Colon (tissue), 2 donors: ENCODE data around the gene DOCK3.
"Not testable (repeated sequence)": the region's sequence is repeated elsewhere in the genome, so short reads cannot be mapped to it uniquely, and the experiment has no call there.

Source experiments
- FAIRE-seq: peaks from 2 replicates; lab custom pipeline; 2012; peaks lifted over from hg19 to GRCh38; lab: Jason Lieb, UNC
- donor health status: control.
- donor health status: control.

Gene DOCK3

DNA sequence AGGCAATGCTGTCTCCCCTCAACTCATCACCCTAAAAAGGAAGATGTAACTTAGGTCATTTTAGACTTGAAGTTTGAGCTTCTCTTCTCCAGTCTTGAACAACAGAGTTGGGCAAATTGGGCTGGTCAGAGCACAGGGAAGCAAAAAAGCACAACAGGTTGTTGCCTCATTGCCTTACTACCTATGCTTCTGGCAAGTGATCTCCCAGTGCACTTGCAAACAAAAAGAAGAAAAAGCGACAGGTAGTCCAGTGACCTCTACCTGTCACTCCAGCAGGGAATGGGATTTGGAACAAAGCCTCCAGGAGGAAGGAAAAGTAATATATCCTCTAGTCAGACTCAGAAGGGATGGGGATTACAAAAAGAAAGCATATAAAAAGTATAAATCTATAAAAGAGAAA, 550.1 kb downstream of the DOCK3 start:
- FAIRE-seq: no peak

DNA sequence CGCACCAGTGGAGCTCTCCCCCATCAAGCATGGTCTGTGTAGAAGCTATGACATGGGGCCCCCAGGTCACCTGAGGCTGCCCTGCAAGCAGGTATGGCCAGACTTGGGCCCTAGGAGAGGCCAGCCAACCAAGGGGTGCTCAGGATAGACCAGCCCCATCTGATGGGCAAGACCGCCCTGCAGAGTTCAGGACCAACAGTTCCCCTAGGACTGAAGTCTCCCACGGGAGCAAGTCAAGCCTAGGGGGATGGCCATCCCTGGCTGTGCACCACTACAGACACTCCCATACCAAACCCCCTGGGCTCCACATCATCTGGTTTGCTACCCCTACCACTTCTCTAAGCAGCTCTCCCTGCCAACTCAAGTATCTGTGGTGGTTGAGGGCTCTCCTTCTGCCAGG, 568.2 kb downstream of the DOCK3 start:
- FAIRE-seq: no peak

DNA sequence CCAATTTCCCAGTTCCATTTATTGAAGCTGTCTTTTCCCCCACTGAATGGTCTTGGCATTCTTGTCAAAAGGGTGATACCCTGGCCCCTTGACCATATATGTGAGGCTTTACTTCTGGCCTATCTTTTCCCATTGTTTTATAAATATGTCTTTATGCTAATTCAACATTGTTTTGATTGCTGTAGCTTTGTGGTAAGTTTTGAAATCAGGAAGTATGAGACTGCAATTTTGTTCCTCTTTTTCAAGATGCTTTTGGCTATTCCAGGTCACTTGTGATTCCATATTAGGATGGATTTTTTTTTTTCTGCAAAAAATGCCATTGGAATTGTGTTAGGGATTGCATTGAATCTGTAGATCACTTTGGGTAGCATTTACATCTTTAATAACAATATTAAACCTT, 569.2 kb downstream of the DOCK3 start:
- FAIRE-seq: no peak

DNA sequence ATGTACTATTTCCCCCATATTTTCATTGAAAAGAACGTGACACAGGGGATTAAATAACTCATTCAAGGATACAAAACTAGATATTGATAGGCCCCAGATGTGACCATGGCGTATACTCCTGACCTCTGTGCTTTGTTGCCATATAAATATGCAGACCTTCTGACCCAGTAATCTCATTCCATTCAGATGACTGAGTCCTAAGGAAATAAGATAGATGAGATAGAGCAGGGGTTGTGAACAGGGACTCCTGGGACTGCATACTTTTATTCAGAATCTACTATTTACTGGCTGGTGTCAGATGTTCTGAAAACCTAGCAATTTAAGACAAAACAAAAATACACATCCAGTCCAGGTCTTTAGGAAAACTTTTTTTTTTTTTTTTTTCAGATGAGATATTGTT, 571.1 kb downstream of the DOCK3 start:
- no peak for FAIRE-seq

DNA sequence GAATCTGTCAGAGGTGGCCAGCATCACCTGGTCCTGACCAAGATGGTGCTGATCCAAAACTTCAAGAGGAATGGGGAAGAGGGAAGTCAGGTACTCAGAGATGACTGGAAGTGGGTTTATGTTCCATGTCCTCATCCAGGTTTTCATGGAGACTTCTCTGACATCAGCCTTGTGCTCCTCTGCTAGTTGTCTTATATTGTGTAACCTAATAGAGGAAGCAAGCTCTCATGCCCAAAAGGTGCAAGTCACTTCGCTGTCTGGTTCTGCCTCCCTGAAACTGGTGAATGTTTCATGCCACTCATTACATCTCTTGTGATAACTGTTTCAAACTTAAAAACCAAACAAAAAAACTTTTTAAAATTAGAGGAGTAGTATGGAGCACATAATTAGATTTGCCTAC, 583.1 kb downstream of the DOCK3 start:
- no peak for FAIRE-seq

DNA sequence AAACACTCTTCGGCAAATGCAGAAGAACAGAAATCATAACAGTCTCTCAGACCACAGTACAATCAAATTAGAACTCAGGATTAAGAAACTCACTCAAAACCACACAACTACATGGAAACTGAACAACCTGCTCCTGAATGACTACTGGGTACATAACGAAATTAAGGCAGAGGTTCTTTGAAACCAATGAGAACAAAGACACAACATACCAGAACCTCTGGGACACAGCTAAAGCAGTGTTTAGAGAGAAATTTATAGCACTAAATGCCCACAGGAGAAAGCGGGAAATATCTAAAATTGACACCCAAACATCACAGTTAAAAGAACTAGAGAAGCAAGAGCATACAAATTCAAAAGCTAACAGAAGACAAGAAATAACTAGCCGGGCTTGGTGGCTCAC, 589.4 kb downstream of the DOCK3 start:
- FAIRE-seq: not testable (repeated sequence)

DNA sequence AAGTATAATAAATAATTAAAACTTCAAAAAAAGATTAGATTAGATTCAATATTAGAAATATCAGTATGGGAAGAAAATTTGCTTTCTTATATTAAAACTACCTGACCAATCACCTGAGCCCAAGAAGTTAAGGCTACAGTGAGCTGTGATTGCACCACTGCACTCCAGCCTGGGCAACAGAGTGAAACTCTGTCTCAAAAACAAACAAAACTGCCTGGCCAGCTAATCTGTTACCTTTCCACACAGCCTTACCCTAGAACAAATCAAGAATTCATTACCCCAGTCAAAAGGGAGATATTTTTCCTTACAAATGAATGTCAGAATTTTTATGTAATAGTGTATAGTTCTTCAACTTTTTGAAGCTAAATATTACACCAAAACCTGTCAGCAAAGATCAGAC, 593.4 kb downstream of the DOCK3 start:
- no peak for FAIRE-seq

DNA sequence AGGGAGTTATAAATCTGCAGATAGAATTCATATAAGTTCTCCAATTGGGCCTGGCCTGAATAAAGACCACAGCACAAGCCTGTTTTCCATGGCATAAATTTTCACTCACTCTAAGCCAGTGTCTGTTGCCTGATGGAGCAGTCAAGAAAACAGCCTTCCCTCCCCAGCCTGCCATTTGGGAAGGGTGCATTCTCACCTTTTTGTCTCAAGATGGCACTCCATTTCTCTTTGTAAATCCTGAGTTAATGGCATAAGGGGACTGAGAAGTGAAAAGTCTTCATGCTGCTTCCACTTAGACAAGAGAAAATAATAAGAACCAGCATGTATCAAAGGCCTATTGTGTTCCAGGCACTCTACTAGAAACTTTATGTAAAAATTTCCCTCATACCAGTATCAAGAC, 594.7 kb downstream of the DOCK3 start:
- FAIRE-seq: no peak

DNA sequence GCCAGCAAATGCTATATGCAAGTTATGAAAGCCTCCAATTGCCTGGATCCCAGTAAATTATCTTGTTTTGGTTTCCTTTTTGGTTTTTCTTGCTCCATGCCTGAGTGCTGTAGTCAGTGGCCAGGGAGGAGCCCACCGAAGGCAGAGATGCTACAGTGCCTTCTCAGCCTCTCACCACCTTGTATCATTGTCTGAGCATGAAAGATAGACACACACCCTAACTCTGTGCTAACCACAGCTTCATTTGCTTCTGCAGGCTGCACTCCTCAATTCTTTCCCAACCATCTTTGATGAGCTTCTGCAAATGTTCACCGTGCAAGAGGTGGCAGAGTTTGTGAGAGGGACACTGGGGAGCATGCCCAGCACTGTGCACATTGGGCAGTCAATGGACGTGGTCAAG, 595.8 kb downstream of the DOCK3 start:
- no peak for FAIRE-seq

DNA sequence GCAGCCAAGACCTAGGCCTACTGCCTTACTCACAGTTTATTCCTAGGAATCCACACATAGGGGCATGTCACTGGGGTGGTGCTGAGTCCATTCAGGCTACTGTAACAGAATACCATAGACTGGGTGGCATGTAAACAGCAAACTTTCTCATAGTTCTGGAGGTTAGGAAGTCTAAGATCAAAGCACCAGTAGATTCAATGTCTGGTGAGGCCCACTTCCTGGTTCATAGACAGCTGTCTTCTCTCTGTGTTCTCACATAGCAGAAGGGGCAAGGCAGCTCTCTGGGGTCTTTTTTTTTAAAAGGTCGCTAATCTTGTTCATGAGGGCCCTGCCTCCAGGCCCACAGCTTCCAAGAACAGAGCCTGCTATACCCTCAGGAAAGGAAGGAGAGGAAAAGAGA, 596.4 kb downstream of the DOCK3 start:
- no peak for FAIRE-seq

DNA sequence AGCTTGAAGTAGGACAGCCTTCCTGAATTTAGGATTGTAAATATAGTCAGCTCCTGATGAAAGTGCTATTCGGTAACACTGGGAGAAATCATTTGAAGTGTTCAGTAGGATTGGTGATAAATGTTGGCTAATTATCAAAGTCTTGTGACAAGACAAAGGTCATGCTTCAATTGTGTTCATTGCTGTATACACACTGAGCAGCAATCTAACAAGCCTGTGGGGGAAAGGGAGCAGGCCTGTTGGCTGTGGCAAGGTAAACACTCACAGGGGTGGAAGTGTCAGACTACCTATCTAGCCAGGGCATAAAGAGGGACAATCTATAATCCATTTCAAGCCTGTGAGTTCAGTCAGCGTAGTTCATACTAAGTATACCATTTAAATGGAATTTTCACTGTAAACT, 599.3 kb downstream of the DOCK3 start:
- FAIRE-seq: no peak

DNA sequence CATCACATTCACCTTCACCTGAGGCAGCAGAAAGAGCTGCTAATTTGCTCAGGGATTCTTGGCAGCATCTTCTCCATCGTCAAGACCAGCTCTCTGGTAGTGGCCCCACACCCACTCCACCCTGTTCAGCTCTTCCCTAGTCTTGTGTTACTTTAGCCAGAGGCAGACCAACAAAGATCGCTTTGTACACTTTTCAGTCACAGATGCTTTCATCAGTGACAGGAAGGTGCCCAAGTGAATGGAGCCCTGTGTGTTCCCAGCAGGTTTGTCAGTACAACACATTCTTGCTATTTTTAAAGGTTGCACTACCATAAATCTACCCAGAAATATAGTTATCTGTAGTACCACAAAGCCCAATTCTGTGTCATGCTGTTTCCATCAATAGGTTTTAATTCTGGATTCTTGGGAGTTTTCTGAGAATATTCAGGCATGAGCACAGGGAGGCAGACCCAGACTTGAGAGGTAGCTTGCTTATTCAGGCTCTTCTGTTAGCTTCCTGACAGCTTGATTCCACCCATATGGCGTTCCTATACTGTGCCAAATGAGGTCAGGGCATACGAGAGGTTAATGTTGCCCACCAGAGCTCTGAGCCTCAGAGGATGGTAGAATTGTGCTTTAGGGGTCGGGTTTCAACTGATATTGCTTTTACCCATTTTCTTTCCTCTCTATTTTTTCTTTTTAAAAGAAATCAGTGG, 600.5 kb downstream of the DOCK3 start:
- no peak for FAIRE-seq

DNA sequence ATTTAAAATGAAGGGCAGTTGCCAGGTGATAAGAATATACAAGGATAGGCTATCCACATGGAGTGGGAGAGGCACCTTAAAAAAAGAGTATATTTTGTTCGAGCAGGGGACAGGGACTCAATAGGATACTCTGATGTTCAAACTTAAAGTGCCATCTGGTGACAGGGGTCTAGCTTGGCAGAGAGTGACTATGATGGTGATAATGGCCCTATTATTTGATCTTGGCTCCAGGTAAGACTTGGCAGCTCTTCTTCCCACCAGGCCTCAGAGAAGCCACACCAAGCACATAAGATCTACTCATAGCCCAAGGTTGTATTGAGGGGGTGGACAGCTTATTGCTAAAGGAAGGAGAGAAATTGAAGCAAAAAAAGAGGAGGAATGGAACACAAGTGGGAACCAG, 601.3 kb downstream of the DOCK3 start:
- FAIRE-seq: no peak

DNA sequence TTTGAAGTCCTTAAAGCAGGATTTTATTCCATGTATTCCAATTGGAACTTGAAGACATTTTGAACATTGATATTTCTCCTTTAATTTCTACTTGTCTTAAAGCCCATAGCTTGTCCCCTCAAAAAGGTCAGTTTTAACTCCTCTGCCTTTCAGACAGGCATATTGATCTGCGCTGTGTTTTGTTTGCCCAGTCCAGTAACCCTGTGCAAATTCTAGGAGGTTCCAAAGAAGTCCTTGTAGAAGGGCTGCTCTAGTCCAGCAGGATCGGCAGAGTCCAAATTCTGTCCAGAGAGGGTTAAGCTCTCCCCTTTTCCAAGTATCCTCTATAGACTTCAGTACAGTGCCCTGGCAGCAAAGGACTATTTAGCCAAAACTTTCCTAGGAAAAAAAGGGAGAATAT, 604.7 kb downstream of the DOCK3 start:
- no peak for FAIRE-seq

DNA sequence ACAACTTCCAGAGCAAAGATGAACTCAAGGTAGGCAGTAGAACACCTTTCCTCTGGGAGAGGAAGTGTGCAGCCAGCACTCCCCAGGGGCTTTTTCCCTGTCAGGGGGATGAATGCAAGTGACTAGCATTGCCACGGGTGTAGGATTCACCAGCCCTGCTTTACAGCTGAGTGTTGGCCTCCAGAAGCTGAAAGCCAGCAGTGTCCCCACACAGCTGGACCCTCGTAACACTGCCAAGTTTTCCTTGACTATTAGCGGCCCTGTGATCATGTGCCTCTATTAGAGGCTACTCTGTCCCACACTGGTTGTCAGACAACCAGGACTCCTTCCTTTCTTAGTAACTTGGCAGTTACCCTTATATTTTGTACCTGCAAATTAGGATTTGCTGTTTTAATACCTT, 605.4 kb downstream of the DOCK3 start:
- FAIRE-seq: no peak

DNA sequence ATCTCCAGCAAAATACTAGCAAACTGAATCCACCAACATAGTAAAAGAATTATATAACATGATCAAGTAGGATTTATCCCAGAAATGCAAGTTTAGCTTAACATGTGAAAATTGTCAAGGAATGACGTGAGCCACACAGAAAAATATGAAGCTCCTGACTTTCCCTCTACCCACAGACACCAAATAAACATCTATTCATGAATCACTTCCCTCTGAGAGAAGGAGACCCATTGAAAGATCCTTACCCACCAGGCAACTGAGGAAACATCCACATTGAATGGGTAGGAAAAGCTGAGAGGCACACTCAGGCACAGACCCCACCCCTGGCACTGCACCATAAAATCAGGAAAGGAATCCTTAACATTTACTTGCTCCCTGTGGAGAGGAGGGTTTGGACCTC, 608.2 kb downstream of the DOCK3 start:
- FAIRE-seq: no peak

DNA sequence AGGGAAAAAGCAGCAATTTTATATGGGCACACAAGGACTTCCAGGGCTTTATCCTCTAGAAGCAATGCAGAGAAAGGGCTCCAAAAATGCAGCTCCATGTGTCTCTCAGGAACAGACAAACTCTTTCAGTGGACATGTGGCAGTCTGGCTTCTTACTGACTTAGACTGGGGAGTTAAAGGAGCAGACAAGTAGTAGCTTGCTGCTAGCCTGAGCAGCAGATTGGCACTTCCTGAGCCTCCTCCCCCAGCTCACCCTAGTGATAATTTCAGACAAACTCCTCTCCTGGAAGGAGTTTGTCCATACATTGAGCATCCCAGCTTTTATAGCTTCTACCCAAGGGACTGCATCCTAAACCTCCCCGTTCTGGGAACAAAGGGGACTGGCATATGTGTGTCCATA, 608.7 kb downstream of the DOCK3 start:
- no peak for FAIRE-seq

DNA sequence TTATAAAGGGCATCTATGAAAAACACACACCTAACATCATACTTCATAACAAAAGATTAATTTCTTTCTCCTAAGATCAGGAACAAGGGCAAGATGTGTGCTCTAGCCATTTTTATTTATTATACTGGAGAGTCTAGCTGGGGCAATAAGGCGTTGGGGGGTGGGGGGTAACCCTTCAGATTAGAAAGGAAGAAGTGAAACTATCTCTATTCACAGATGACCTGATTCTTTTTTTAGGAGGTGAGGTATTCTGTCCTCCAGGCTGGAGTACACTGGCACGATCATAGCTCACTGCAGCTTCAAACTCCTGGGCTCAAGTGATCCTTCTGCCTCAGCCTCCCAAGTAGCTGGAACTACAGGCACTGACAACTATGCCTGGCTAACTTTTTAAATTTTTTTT, 620.9 kb downstream of the DOCK3 start:
- no peak for FAIRE-seq

DNA sequence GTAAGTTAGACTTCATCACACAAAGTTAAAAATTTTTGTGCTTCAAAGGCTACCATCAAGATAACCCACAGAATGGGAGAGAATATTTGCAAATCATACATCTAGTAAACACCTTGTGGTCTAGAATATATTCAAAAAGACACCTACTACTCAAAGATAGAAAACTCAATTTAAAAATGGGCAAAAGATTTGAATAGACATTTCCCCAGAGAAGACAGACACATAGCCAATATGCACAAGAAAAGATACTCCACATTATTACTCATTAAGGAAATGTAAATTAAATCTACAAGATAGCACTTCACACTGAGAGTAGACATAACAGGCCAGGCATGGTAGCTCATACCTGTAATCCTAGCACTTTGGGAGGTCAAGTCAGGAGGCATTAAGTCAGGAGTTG, 622.6 kb downstream of the DOCK3 start:
- FAIRE-seq: no peak

DNA sequence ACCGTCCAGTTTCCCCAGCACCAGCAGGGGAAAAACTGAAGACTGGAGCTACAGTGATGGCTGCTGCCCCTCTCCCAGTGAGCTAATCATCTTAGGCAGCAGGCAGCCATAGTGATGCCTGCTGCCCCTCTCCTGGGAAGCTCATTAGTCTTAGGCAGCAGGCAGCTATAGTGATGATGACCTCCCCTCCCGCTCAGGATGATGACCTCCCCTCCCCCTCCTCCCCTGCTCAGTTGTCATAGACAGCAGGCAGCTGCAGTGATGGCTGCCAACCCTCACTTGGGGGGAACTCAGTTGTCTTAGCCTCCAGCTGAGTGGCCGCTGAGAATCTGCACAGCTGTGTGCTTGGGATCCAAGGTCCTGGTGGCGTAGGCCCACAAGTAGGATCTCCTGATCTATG, 629.5 kb downstream of the DOCK3 start:
- FAIRE-seq: no peak

DNA sequence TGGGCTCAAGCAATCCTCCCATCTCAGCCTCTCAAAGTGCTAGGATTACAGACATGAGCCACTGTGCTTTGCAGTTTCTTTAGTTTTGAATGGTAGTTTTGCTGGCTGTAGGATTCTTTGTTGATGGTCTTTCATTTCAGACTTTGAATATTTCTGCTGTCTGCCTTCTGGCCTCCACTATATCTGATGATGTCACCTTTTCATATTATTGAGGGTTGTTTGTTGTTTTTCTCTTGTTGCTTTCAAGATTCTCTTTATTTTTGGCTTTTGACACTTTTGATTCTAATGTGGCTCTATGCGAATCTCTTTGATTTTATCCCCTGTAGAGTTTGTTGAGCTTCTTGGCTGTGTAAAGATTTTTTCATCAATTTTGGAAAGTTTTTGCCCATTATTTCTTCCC, 631.4 kb downstream of the DOCK3 start:
- no peak for FAIRE-seq

DNA sequence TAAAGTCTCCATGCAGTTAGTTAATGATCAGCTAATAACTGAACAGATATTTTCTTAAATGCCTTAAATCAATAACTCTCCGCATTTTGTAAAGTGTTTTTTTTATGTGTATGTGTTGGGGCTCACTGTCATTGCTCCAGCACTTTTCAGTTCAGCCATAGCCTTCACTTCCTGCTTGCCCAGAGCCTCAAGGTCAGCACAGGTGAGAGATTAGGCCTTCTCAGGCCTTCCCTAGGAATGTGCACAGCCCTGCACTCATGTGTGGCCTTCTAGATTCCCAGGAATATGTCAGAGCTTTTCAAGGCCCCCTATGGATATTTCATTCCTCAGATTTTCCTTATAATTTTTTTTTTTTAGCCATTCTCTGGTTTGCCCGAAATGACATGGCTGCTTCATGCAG, 632.7 kb downstream of the DOCK3 start:
- no peak for FAIRE-seq

DNA sequence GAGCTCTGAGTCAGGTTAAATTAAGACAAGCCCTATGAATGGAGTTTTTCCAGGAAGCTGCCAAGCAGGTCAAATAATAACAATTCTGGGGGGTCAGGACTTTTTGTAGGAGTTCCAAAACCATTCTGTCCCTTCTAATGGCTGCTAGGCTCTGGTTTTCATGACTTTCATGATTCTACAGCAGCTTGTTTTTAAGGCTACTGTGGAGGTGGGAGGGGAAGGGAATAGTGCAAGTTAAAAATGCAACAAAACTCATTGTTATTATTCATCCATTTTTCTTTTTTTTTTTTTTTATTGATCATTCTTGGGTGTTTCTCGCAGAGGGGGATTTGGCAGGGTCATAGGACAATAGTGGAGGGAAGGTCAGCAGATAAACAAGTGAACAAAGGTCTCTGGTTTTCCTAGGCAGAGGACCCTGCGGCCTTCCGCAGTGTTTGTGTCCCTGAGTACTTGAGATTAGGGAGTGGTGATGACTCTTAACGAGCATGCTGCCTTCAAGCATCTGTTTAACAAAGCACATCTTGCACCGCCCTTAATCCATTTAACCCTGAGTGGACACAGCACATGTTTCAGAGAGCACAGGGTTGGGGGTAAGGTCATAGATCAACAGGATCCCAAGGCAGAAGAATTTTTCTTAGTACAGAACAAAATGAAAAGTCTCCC, 633.3 kb downstream of the DOCK3 start:
- not testable (repeated sequence) for FAIRE-seq

DNA sequence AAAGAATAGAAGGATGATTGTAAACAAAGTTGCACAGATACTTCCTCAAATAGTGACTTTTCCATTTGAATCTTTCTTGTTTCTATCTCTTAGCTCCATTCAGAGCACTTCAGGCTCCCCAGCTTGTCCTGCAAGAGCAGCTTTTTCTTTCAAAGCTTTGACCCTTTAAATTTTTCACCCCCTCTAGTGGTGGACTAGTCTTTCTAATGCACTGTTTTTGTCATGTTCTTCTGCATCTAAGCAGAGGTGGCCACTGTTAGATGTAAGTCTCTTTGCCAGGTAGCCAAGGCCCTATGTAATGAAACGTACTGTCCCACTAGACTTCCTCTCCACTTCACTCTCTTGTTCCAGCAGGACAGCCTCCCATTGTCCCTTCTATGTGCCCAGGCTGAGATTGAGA, 636.3 kb downstream of the DOCK3 start:
- no peak for FAIRE-seq
